NCI-H1105 (cell line): ENCODE measurements around the gene SLC25A17.
"Not testable (repeated sequence)": the region's sequence is repeated elsewhere in the genome, so short reads cannot be mapped to it uniquely, and the experiment has no call there.

Experiments used
- DNase-seq: peaks from one replicate; lab custom pipeline; 2025; lab: John Stamatoyannopoulos, UW

SLC25A17 gene

GRCh38 chr22:40818192-40818746, 877 bp downstream of the SLC25A17 start:
- DNase-seq = no peak

- DNase-seq = no peak
Observed at GRCh38 chr22:40817737-40818136, 1.4 kb downstream of the SLC25A17 start.

GRCh38 chr22:40813912-40814315, 5.2 kb downstream of the SLC25A17 start:
- DNase-seq = no peak

DNA sequence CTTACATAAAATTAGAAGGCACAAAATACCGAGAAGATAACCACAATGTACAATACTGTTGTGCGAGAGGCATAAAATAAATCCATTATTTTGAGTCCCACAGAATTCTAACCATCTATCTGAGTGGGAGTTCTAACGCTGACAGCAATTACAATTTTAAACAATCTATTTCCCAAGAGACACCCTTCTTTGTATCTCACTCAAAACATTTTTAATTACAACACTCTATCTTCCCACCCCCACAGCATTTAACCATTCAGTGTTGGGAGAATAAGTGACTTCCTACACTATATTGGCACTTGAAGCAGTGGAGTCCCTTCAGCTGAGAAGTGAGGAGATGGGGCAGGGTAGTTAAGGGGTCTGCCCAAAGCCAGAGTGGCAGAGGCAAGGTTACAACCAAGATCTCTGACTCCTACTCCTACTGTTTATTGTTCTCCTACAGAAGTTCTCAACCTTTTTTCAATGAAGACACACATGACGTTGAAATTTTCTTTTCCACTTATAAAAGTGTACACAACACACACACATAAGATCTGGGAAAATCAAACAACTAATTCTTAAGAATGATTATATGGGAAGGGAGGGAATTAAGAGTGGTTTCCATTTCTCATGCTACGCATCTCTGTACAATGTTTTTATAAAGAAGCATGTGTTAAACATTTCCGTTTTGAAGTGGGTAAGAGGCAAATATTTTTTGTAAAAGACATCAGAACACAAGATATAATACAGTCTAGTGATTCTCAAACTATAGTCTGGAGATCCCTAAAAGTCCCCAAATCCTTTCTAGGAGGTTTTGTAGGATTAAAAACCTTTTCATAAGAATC, 10.9 kb downstream of the SLC25A17 start:
- no peak for DNase-seq

DNA sequence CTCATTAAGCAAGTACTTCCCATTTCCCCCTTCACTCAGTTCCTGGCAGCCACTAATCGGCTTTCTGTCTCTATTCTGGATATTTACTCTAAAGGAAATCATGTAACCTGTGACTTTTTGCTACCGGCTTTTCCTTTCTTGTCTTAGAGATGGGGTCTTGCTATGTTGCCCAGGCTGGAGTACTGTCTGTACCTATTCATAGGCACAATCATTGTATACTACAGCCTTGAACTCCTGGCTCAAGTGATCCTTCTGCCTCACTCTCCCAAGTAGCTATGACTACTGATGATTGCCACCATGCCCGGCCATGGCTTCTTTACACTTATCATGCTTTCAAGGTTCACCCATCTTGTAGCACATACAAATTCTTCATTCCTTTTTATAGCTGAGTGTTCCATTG, 12.4 kb downstream of the SLC25A17 start:
- no peak for DNase-seq

GRCh38 chr22:40805699-40806203, 13.4 kb downstream of the SLC25A17 start:
- DNase-seq = no peak

GRCh38 chr22:40805239-40805638, 13.9 kb downstream of the SLC25A17 start:
- DNase-seq = no peak

DNA sequence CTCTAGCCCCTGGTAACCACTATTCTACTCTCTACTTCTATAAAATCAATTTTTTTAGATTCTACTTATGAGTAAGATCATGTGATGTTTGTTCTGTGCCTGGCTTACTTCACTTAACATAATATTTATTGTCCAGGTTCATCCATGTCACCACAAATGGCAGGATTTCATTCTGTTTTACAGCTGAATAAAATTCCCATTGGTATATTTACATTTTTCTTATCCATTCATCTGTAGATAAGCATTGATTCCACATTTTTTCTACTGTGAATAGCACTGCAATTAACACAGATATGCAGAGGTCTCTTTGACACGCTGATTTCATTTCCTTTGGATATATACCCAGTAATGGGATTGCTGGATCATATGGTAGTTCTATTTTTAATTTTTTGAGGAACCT, 15.8 kb downstream of the SLC25A17 start:
- no peak for DNase-seq

- no peak for DNase-seq
Observed at GRCh38 chr22:40799008-40799407, 20.1 kb downstream of the SLC25A17 start.

GRCh38 chr22:40797427-40797826, 21.7 kb downstream of the SLC25A17 start:
- no peak for DNase-seq

- no peak for DNase-seq
Observed at GRCh38 chr22:40792451-40792850, 26.7 kb downstream of the SLC25A17 start.

DNA sequence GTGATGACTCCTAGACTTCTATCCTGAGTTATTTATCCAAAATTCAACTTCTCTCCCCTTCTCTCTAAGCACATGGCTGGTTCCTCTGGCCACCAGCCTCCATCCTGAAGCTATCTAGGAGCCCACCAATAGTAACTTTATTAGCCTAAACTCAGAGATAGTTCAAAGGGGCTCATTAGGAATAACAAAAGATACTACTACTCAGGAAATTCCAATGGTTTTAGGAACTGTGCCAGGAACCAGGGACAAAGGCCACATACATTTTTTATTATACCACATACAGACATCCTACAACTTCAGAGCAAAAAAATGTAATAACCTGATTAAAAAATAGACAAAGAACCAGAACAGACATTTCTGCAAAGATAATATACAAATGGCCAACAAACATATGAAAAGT, 27.9 kb downstream of the SLC25A17 start:
- DNase-seq = no peak

- DNase-seq = no peak
Observed at GRCh38 chr22:40789131-40789530, 30.0 kb downstream of the SLC25A17 start.

DNA sequence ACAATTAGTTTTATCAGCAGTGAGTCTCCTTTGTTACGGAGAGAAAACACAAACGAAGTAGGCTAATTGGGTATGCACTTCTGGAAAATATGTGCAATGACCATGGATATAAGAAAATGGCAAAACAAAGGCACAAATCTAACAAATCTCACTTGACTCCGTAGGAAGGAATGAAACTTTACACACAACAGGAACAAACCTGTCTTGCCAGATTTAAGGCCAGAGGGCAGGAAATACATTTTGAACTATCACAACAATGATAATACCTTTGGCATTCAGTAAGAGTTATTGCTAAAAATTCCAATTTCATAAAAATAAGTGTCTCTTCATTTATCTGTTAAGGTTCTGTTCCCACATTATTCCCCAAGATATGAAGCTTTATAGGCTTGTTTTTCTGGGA, 36.6 kb downstream of the SLC25A17 start:
- no peak for DNase-seq

DNA sequence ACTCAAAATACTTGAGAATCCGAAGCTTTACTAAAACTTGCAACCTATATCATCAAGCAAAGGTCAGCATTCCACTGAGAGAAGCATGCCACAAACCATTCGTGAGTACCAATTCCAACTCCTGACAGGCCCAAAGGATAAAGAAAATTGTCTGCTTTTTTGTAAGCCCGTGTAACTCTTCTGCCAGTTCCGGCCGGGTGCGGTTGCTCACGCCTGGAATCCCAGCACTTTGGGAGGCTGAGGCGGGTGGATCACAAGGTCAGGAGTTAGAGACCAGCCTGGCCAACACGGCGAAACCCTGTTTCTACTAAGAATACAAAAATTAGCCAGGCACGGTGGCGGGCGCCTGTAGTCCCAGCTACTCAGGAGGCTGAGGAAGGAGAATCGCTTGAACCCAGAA, 37.4 kb downstream of the SLC25A17 start:
- DNase-seq = not testable (repeated sequence)

DNA sequence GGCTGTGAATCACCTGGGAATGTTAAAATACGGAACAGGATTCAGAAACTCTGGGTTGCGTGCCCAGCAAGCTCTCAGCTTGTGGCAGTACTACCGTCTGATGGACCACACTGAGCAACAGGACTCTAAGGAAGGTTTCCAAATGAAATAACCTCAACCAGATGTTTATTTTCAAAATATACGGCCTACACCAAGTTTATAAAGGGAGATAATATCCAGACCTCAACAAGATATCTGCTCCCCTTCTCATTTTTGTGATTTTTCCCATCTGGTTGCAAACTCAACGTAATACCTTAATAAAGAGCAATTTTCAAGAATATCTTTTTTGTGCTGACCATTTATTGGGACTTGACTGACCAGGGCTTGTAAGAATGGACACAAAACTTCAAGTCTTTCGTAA, 49.4 kb downstream of the SLC25A17 start:
- DNase-seq = no peak

GRCh38 chr22:40768206-40768605, 50.9 kb downstream of the SLC25A17 start:
- no peak for DNase-seq

- no peak for DNase-seq
Observed at GRCh38 chr22:40766956-40767355, 52.2 kb downstream of the SLC25A17 start.

DNA sequence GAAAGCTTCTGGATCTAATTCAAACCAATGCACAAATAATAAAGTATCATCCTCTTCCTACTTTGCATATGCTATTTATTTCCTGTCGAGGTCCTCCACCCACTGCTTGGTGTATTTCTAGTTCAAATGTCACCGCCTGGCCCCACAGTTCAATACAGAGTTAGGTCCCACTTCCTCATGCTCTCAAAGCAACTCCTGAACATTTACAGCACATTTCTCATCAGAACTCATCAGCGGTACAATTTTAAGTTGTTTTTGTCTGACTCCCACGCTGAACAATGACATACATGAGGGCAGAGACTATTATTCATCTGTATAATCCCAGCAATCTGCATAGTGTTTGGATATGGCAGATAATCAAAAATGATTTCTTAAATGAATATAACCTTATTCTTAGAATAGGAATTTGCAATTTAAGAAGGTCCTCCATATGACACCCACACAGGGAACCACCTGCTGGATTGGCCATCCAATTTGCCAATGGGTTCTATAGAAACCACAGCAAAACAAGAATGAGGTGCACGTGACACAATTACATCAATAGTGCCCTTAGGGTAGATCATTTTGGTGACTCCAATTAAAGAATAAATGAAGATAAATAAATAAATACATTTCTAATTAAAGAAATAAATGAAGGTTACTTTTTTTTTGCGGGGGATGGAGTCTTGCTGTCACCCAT, 54.2 kb downstream of the SLC25A17 start:
- no peak for DNase-seq

- no peak for DNase-seq
Observed at GRCh38 chr22:40759294-40759840, 59.8 kb downstream of the SLC25A17 start.

DNA sequence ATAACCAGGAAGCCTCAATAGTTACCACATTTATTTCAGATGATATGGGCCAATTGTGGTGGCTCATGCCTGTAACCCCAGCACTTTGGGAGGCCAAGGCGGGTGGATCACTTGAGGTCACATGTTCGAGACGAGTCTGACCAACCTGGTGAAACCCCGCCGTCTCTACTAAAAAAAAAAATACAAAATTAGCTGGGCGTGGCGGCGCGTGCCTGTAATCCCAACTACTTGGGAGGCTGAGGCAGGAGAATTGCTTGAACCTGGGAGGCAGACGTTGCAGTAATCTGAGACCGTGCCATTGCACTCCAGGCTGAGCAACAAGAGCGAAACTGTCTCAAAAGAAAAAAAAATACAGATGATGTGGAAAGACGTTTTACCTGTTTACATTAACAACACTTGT, 60.3 kb downstream of the SLC25A17 start:
- not testable (repeated sequence) for DNase-seq

- no peak for DNase-seq
Observed at GRCh38 chr22:40758390-40758789, 60.8 kb downstream of the SLC25A17 start.

DNA sequence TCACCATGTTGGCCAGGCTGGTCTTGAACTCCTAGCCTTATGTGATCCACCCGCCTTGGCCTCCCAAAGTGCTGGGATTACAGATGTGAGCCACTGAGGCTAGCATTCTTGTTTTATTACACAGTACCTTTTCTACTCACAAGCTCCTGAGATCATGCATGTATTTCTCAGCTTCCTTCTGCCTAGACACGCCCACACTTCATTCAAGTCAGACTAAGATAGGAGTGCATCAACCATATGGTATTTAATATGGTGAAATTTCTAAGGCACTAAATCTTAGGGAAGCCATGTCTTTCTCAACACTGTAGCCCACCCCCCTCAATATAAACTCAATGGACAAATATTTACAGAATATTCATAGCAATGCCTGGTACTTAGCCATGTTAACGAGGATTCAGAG, 62.1 kb downstream of the SLC25A17 start:
- DNase-seq = no peak
